CD4-positive, alpha-beta T cell treated with Interleukin-15 for 4 hours (primary cell): Measurements from ENCODE around the gene SYNM.

Experiments
- DNase-seq: peaks from one replicate; pipeline ENCODE4 v3.0.0-alpha.2; 2020; ENCODE audit warnings: low spot score

Gene SYNM

DNA sequence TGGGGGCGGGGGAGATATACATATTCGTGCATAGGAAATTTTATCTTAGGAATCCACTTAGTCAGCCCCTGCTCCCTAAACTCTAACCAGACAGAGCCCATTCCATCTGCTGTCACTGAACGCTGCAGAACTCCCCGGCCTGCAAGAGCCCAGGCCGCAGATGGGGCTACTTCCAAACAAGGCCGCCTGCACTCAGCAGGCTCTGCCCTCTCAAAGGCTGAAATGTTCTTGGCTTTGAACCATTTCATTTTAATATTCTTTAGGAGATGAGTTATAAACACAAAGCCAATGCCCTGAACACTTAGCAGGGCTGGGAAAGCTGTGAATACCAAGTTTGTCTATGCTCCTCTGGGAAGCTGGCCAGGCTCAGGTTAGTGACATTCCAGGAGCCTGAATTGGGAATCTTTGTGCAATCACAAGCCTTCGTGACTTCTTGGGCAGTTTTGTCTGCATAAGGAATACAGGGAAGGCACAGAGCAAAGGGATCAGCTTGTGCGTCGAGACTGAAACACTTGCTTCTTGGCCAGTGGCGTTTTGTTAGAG lies 65.0 kb downstream of the SYNM start:
- DNase-seq, result no peak

DNA sequence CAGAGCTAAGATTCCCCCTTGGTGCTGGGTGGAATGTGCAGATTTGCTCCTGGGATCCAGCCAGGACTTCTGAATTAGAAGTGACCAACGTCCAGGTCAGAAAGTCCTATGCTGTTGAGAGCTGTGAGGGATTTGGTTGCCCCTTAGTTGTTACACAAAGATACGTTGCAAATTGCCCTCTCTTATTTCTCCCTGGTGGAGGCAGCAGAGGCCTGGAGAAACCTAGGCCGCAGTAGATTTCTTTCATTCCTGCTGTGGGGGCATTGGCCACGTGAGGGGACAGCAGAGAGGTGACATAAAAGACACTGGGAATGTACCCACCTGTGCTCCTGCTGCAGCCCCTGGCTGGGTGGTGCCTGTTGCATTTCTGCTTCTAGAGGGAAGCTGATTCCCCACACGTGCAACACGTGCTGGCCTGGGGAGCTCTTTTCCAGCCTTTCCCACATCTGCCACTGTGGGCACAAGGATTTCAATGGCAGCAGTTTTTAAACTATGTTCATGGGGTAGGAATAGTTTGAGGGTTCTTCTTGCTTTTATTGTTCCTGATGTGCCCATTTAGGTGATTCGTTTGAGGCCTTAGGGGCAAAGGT lies 65.7 kb downstream of the SYNM start:
- no peak for DNase-seq

- no peak for DNase-seq
Observed at GRCh38 chr15:99172171-99172570, 67.3 kb downstream of the SYNM start.

- DNase-seq, result no peak
Observed at GRCh38 chr15:99172989-99173388, 68.1 kb downstream of the SYNM start.

DNA sequence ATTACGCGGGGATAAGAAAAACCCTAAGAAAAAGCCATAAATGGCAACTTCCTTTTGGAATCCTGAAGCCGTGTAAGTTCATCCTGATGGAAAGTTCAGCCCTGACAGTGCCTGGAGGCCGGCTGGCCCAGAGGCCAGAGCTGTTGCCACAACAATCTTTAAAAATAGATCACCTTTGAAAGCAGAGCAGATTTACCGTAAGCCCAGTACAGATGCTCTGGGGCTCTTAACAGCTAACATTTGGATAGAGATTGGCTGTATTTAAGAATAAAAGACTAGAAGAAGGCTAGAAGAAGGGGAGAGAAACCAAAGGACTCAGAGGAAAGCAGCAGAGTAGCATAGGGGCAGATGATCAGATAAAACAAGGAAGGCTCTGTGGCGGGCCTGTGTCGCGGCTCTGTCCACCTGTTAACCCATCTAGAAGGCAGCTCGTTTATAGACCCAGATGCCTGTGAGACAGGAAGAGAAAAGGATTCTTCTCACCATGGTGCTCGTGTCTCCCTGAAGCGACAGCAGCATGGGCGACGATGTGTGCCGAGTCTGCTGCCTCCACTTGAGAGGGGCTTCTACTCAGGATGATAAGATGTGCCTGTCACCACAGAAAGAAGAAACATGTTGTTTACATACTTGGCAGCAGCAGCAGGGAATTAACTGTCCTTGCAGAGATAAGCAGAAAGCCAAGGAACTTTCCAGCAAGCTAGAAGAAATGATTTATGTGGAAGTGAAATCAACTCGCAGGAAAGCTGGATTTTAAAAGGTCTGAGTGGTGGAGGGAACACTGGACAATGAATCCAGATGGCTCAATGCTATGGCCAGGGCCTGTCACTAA lies 69.9 kb downstream of the SYNM start:
- DNase-seq, result no peak

DNA sequence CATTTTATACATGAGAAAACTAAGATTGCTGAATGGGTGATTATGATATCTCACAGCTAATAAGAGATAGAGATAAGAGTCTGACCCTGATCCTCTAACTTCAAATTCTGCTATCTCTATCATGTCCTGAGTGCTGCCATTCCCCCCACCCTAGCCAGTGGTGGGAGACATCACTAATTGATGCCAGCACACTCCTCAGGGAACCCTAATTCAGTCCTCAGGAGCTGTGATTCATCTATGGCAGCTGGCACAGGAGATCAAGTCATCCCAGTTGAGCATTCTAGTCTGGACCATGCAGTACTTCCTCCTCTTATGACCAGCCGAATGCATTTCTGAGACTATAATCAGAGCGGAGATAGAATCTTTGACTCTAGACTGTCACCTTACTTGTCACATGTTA lies 71.9 kb downstream of the SYNM start:
- DNase-seq, result no peak

DNA sequence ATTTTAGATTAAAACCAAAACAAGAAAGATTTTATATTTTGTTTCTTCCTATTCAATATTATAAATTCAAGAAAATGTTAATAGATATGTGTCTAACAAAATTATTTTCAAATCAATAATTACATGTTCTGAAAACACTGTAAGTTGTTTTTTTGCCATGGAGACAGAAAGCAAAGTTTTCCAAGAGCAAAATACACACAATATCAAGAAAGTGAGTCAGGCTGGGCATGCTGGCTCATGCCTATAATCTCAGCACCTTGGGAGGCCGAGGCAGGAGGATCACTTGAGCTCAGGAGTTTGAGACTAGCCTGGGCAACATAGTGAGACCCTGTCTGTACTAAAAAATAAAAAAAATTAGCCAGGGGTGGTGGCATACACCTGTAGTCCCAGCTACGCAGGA lies 72.8 kb downstream of the SYNM start:
- no peak for DNase-seq

GRCh38 chr15:99180086-99180963 lies 75.4 kb downstream of the SYNM start:
- DNase-seq, result no peak

- no peak for DNase-seq
Observed at GRCh38 chr15:99180964-99181306, 76.1 kb downstream of the SYNM start.

DNA sequence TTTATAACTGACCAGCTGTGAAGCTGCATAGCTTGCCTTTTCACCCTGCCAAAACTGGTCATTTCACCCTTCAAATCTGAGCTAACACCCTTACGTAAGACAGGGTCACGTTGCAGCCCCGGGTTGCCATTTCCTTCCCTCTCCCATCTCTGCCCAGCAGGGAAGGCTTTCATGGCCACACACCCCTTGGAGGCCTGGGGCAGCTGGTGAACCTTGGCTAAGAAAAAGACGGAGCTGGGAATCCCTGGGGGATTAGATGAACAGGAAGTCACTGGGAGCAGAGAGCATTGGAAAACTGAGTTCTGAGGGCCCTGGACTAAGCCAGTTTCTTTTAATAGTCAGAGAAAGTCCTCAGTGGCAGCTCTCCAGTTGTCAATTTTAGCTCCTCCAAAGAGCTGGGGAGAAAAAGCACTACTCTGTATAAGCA lies 76.7 kb downstream of the SYNM start:
- DNase-seq, result no peak

DNA sequence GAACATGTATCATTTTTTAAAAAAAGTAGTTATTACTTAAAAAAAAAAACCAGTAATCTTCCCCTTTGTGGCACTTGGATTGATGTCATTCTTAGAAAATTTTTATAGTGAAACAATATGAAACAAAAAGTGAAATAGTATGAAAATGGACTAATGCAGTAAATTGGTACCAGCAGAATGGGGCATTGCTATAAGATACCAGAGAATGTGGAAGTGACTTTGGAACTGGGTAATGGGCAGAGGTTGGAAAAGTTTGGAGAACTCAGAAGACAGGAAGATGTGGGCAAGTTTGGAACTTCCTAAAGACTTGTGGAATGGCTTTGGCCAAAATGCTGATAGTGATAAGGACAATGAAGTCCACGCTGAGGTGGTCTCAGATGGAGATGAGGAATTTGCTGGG lies 77.9 kb downstream of the SYNM start:
- no peak for DNase-seq
